Skeletal muscle satellite cell (primary cell): Measurements from ENCODE around the gene CCN5.

Experiments used
- H3K27me3 ChIP-seq: 2 replicates; pipeline ENCODE4 v1.7.0; 2013; ENCODE audit warnings: low read length; ENCODE audit not compliant: control insufficient read depth, insufficient read depth
- H3K36me3 ChIP-seq: 2 replicates; pipeline ENCODE4 v1.7.0; 2013; ENCODE audit warnings: mild to moderate bottlenecking, control low read depth, low read length; ENCODE audit not compliant: insufficient read depth
- H3K4me1 ChIP-seq: 2 replicates; pipeline ENCODE4 v1.7.0; 2013; ENCODE audit warnings: low read length; ENCODE audit not compliant: control insufficient read depth, insufficient read depth
- H3K4me2 ChIP-seq: 2 replicates; pipeline ENCODE4 v1.7.0; 2013; ENCODE audit warnings: mild to moderate bottlenecking, low read length
- H3K4me3 ChIP-seq: 2 replicates; pipeline ENCODE4 v1.7.0; 2013; ENCODE audit warnings: low read length
- H3K9ac ChIP-seq: 2 replicates; pipeline ENCODE4 v1.7.0; 2013; ENCODE audit warnings: mild to moderate bottlenecking, low read depth, low read length, moderate library complexity
- H3K9me3 ChIP-seq: replicated peaks from 2 replicates; pipeline ENCODE4 v1.7.0; 2013; ENCODE audit warnings: mild to moderate bottlenecking, control low read depth, low read length

The CCN5 gene

GRCh38 chr20:44686934-44687333 lies 28.2 kb upstream of the CCN5 start:
- no peak overlapping the region for H3K9ac ChIP-seq
- peaks cover 15% of the 10 kb centered on the region for H3K27me3 ChIP-seq
- H3K4me1 ChIP-seq, result peaks cover 12% of the 10 kb centered on the region
- H3K4me2 ChIP-seq, result no peak overlapping the region
- no peaks in the 10 kb centered on the region for H3K36me3 ChIP-seq
- no peak overlapping the region for H3K4me3 ChIP-seq
- H3K9me3 ChIP-seq, result peaks cover 3% of the 10 kb centered on the region

- no peaks in the 10 kb centered on the region for H3K36me3 ChIP-seq
- H3K27me3 ChIP-seq, result peaks cover 6% of the 10 kb centered on the region
- peaks cover 5% of the 10 kb centered on the region for H3K9me3 ChIP-seq
- no peak overlapping the region for H3K4me3 ChIP-seq
- H3K4me1 ChIP-seq, result peaks cover 23% of the 10 kb centered on the region
- H3K9ac ChIP-seq, result no peak overlapping the region
- H3K4me2 ChIP-seq, result no peak overlapping the region
These were observed 27.0 kb upstream of the CCN5 start for GRCh38 chr20:44688053-44688625.

DNA sequence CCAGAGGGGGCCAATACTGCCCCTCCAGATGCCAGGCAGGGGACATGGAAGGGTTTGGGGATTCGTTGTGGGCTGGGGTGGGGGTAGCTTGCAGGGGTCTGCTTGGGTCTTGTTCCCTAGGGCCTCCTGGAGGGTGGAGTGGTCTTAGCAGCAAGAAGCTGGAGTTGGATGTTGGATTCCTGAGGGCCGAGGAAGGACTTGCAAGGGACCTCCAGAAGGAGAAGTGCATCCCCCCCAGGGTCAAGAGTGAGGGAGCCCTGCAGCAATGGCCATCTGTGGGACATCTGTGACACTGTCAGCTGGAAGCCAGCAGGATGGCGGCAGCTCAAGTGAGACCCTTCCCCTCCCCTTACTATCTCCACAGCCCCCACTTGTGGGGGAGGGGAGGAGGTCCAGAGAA lies 25.4 kb upstream of the CCN5 start:
- H3K36me3 ChIP-seq, result no peaks in the 10 kb centered on the region
- no peak overlapping the region for H3K4me3 ChIP-seq
- no peak overlapping the region for H3K4me2 ChIP-seq
- H3K27me3 ChIP-seq, result no peaks in the 10 kb centered on the region
- H3K9ac ChIP-seq, result no peak overlapping the region
- H3K4me1 ChIP-seq, result peaks cover 30% of the 10 kb centered on the region
- H3K9me3 ChIP-seq, result peaks cover 5% of the 10 kb centered on the region

GRCh38 chr20:44690781-44691423 lies 24.3 kb upstream of the CCN5 start:
- no peaks in the 10 kb centered on the region for H3K27me3 ChIP-seq
- H3K4me2 ChIP-seq, result no peak overlapping the region

GRCh38 chr20:44691424-44692423 lies 23.4 kb upstream of the CCN5 start:
- Histone ChIP-seq H3K4me1 (peaks cover 45% of the 10 kb centered on the region), H3K27me3 (no peaks in the 10 kb centered on the region), H3K4me3 (no peak overlapping the region), H3K4me2 (no peak overlapping the region), H3K9ac (peak overlapping the region; percentile 63), H3K36me3 (no peaks in the 10 kb centered on the region), H3K9me3 (peaks cover 5% of the 10 kb centered on the region)

More at GRCh38 chr20:44690781-44691423, 24.3 kb upstream of the CCN5 start:
- H3K9ac ChIP-seq, result no peak overlapping the region
- no peaks in the 10 kb centered on the region for H3K36me3 ChIP-seq
- peaks cover 5% of the 10 kb centered on the region for H3K9me3 ChIP-seq
- peaks cover 39% of the 10 kb centered on the region for H3K4me1 ChIP-seq
- no peak overlapping the region for H3K4me3 ChIP-seq

DNA sequence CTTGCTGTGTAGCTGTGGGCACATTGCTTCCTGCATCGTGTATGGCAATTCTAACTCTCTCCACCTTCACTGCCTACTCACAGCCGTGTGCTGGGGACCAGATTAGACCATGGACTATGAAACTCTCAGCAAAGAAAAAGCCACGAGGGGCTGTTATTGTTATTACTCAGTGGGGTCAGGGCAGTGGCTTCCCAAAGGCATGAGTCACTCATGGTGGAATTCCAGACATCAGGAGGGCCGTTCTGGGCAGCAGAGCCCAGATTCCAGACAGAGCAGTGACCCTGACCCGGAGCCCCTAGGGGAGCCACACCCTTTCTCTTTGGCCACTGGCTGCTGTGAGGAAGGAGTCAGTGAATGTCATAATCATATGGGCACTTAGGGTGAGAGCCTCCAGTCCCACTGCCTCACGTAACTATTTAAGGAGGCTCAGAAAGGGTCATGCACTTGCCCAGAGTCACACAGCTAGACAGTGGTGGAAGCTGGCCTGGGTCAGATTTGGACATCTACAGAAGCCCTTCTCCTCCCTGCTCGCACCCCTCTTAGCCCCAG lies 22.2 kb upstream of the CCN5 start:
- H3K4me2 ChIP-seq, result peak overlapping the region; percentile 55
- no peak overlapping the region for H3K4me3 ChIP-seq
- peaks cover 5% of the 10 kb centered on the region for H3K9me3 ChIP-seq
- peak overlapping the region; percentile 63 for H3K9ac ChIP-seq
- H3K36me3 ChIP-seq, result no peaks in the 10 kb centered on the region
- no peaks in the 10 kb centered on the region for H3K27me3 ChIP-seq
- peaks cover 45% of the 10 kb centered on the region for H3K4me1 ChIP-seq

DNA sequence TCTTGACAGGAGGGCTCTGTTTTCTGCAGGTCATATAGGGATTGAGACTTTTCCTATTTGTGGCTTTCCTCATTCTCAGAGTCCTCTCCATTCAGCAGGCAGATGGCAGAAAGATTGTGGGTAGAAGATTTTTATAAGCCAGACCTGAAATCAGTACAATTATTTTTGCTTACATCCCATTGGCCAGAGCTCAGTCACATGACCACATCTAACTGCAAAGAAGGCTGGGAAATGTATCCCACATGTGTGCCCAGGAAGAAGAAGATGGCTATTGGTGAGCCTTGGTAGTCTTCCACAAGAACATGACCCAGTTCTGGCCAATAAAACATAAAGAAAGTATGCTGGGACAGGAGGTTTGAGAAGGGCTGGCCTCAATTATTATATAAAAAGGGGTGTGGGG lies 21.5 kb upstream of the CCN5 start:
- Histone ChIP-seq H3K4me1 (peaks cover 45% of the 10 kb centered on the region), H3K4me2 (peak overlapping the region; percentile 55), H3K27me3 (no peaks in the 10 kb centered on the region), H3K9me3 (peaks cover 5% of the 10 kb centered on the region), H3K9ac (peak overlapping the region; percentile 33), H3K4me3 (no peak overlapping the region), H3K36me3 (no peaks in the 10 kb centered on the region)

GRCh38 chr20:44694159-44694558 lies 21.0 kb upstream of the CCN5 start:
- Histone ChIP-seq H3K9me3 (peaks cover 5% of the 10 kb centered on the region), H3K4me3 (no peak overlapping the region), H3K4me1 (peaks cover 45% of the 10 kb centered on the region), H3K9ac (no peak overlapping the region), H3K27me3 (no peaks in the 10 kb centered on the region), H3K4me2 (no peak overlapping the region), H3K36me3 (no peaks in the 10 kb centered on the region)

DNA sequence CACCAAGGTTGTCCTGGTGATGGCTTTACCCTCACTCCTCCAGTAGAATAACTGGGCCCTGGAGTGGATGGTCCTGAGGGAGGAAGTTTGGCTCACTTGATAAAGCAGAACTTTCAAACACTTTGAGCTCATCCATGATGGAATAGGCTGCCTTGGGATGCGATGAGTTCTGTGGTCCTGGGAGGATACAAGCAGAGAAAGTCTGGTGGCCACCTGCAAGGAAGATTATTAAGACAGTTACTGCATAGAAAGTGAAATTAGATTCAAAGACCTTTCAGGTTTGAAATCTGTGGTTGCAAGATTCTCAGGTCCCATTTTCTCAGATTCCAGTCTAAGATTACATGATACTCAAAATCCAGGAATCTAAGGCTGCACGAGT lies 19.9 kb upstream of the CCN5 start:
- Histone ChIP-seq H3K36me3 (no peaks in the 10 kb centered on the region), H3K9ac (peak overlapping the region; percentile 9), H3K4me2 (no peak overlapping the region), H3K27me3 (no peaks in the 10 kb centered on the region), H3K4me3 (no peak overlapping the region), H3K4me1 (peaks cover 45% of the 10 kb centered on the region), H3K9me3 (peaks cover 5% of the 10 kb centered on the region)

GRCh38 chr20:44695674-44696300 lies 19.4 kb upstream of the CCN5 start:
- H3K36me3 ChIP-seq, result no peaks in the 10 kb centered on the region
- H3K4me3 ChIP-seq, result no peak overlapping the region
- peaks cover 5% of the 10 kb centered on the region for H3K9me3 ChIP-seq
- peaks cover 44% of the 10 kb centered on the region for H3K4me1 ChIP-seq
- no peaks in the 10 kb centered on the region for H3K27me3 ChIP-seq
- peak overlapping the region; percentile 9 for H3K9ac ChIP-seq
- H3K4me2 ChIP-seq, result no peak overlapping the region

GRCh38 chr20:44696315-44696714 lies 18.9 kb upstream of the CCN5 start:
- H3K9ac ChIP-seq, result no peak overlapping the region
- H3K27me3 ChIP-seq, result peaks cover under 1% of the 10 kb centered on the region
- H3K9me3 ChIP-seq, result peaks cover 5% of the 10 kb centered on the region
- H3K4me2 ChIP-seq, result no peak overlapping the region
- no peaks in the 10 kb centered on the region for H3K36me3 ChIP-seq
- H3K4me3 ChIP-seq, result no peak overlapping the region
- H3K4me1 ChIP-seq, result peaks cover 44% of the 10 kb centered on the region
